ENCODE measurements around the gene BMP6. TPM values are rescaled to one million over a fixed set of nuclear protein-coding genes. Genes with fewer than 3 reads are reported as not detected.

Gene BMP6
- total RNA-seq, 1 donor from 2014 or later, result 0.97 TPM

DNA sequence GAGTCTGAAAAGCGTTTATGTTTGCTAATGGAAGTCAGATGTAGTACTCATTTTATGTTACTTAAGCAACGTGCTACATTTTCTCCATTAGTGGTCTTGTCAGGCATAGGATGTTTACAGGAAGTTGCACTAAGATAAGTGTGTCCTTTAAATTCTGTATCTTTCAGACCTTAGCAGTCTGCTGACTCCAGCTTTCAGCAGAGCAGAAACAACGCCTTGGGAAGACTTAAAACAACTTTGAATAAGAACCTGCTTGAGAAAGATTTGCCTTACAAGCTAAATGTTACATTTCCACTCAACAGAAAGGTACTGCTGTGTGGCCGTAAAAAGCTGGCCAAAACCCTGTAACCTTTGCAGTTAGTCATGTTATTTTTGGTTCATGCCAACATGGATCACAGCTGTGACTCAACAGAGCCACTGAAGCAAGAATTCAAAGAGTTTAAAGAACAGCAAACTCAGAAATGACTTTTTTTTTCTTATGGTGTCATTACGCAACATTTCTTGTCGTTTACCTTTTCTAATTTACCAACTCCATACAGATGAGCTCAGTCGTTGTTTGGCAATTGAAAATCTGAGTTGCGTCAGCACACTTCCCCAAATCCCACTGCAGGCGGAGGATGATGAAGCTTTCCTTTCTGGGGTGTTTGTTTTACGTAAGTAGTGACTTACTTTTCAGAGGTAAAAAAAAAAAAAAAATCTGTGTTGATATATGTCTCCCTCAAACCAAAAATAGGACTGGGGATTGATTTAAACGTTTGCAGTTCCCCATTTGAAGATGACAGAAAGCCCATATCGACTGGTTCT is 27.9 kb upstream of the BMP6 start:
- H3K4me3 Mint-ChIP-seq (ENCODE audit: unreplicated experiment), result no peak overlapping the region
- DNase-seq (ENCODE audit: low spot score), result no peak

GRCh38 chr6:7701212-7701834 is 24.6 kb upstream of the BMP6 start:
- no peaks in the 10 kb centered on the region for H3K9me3 Mint-ChIP-seq (ENCODE audit: unreplicated experiment)
- DNase-seq (ENCODE audit: low spot score), result no peak
- TF ChIP-seq CTCF (IDR thresholded peaks at IDR 0.05; ENCODE audit: unreplicated experiment), result no peak
- peaks cover 14% of the 10 kb centered on the region for H3K4me1 Mint-ChIP-seq (ENCODE audit: unreplicated experiment)
- H3K27me3 Mint-ChIP-seq (ENCODE audit: unreplicated experiment), result peaks cover 3% of the 10 kb centered on the region
- no peak overlapping the region for H3K4me3 Mint-ChIP-seq (ENCODE audit: unreplicated experiment)
- H3K27ac Mint-ChIP-seq (ENCODE audit: unreplicated experiment), result no peak overlapping the region
- H3K36me3 Mint-ChIP-seq (ENCODE audit: low read depth, unreplicated experiment), result no peaks in the 10 kb centered on the region

More for the DNA sequence above, 27.9 kb upstream of the BMP6 start:
- H3K9me3 Mint-ChIP-seq (ENCODE audit: unreplicated experiment), result no peaks in the 10 kb centered on the region
- H3K27me3 Mint-ChIP-seq (ENCODE audit: unreplicated experiment), result peaks cover 3% of the 10 kb centered on the region
- peaks cover 17% of the 10 kb centered on the region for H3K4me1 Mint-ChIP-seq (ENCODE audit: unreplicated experiment)
- no peak for TF ChIP-seq CTCF (IDR thresholded peaks at IDR 0.05; ENCODE audit: unreplicated experiment)
- H3K27ac Mint-ChIP-seq (ENCODE audit: unreplicated experiment), result no peak overlapping the region
- no peaks in the 10 kb centered on the region for H3K36me3 Mint-ChIP-seq (ENCODE audit: low read depth, unreplicated experiment)

DNA sequence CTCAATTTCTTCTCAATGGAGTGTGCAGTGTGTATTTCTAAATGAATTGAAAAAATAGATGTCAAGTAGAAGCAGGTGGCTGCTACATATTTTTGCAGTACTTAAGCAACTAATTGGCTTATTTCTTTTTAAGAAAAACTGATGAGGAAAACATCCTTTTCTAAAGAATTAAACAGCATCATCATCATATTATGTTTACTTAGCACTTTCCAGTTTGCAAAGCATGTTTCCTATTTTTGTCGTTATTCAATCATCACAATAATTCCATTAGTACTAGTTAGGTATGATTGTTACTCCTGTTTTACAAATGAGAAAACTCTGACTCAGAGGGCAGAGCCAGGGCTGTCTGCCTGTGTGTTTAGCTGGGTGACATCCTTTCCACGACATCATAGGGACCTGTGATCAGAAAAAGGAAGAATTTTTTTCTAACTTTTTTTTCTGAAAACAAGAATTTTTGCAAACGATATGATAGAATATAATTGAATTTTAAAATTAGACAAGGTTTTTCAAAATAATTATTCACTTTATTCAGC is 22.7 kb upstream of the BMP6 start:
- Mint-ChIP-seq H3K9me3 (ENCODE audit: unreplicated experiment) (no peaks in the 10 kb centered on the region), H3K27me3 (ENCODE audit: unreplicated experiment) (no peaks in the 10 kb centered on the region), H3K4me1 (ENCODE audit: unreplicated experiment) (peaks cover 4% of the 10 kb centered on the region), H3K4me3 (ENCODE audit: unreplicated experiment) (no peak overlapping the region), H3K27ac (ENCODE audit: unreplicated experiment) (no peak overlapping the region), H3K36me3 (ENCODE audit: low read depth, unreplicated experiment) (no peaks in the 10 kb centered on the region)
- no peak for DNase-seq (ENCODE audit: low spot score)
- no peak for TF ChIP-seq CTCF (IDR thresholded peaks at IDR 0.05; ENCODE audit: unreplicated experiment)

DNA sequence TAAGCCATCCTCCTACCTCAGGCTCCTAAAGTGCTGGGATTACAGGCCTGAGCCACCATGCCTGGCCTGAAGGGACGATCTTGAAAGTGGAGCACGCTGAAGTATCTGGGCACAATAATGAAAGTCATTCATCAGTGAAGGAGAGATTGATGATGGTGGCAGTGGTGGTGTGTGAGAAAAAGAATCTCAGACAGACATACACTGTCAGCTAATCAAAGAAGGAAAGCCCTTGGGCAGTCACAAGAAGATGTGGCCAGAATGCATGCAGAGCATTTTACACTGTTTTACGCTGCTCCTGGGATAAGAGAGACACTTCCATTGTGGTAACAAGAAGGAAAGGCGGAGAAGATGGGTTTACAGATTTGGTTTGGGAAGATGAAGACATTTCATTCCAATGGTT is 20.4 kb upstream of the BMP6 start:
- no peak overlapping the region for H3K4me3 Mint-ChIP-seq (ENCODE audit: unreplicated experiment)

More for the DNA sequence above, 20.4 kb upstream of the BMP6 start:
- no peak for DNase-seq (ENCODE audit: low spot score)
- no peaks in the 10 kb centered on the region for H3K27me3 Mint-ChIP-seq (ENCODE audit: unreplicated experiment)
- H3K9me3 Mint-ChIP-seq (ENCODE audit: unreplicated experiment), result no peaks in the 10 kb centered on the region
- H3K4me1 Mint-ChIP-seq (ENCODE audit: unreplicated experiment), result no peaks in the 10 kb centered on the region
- no peak overlapping the region for H3K27ac Mint-ChIP-seq (ENCODE audit: unreplicated experiment)
- H3K36me3 Mint-ChIP-seq (ENCODE audit: low read depth, unreplicated experiment), result no peaks in the 10 kb centered on the region
- no peak for TF ChIP-seq CTCF (IDR thresholded peaks at IDR 0.05; ENCODE audit: unreplicated experiment)
